ENCODE results near the gene CCER1. TPM values are rescaled to one million over a fixed set of nuclear protein-coding genes. Genes with fewer than 3 reads are reported as not detected.

CCER1 gene
- total RNA-seq, 4 donors from 2014 or later: not detected

GRCh38 chr12:90905691-90906370, 49.1 kb downstream of the CCER1 start:
- no peak for TF ChIP-seq POLR2A (IDR thresholded peaks at IDR 0.05)
- TF ChIP-seq CTCF (IDR thresholded peaks at IDR 0.05): no peak
- no peak overlapping the region for H3K4me3 ChIP-seq (ENCODE audit: low read depth, poor library complexity, severe bottlenecking)
- DNase-seq (ENCODE audit: low spot score in 2 of 2): no peak
- WGBS, 2 donors: 66 to 68% methylated on average over 1 of the region's 1 CpG
- intact Hi-C loops (cut with DNase I; ENCODE audit: low total_unique reads): no loop called here

GRCh38 chr12:90902596-90902995, 52.4 kb downstream of the CCER1 start:
- intact Hi-C loops (cut with DNase I; ENCODE audit: low total_unique reads): no loop called here
- WGBS, 2 donors: 85 to 87% methylated on average over 2 of the region's 2 CpGs
- TF ChIP-seq CTCF (IDR thresholded peaks at IDR 0.05) (no peak), POLR2A (IDR thresholded peaks at IDR 0.05) (no peak)
- H3K4me3 ChIP-seq (ENCODE audit: low read depth, poor library complexity, severe bottlenecking): no peak overlapping the region
- no peak for DNase-seq (ENCODE audit: low spot score in 2 of 2)

Other genes starting within 250 kb of the CCER1 start
- gene EPYC, start 49.8 kb upstream of the CCER1 start, total RNA-seq: not detected
- gene KERA, start 102.8 kb upstream of the CCER1 start, total RNA-seq: not detected
- gene LUM, start 156.3 kb upstream of the CCER1 start, total RNA-seq: 10 to 100 TPM; 11.2 to 56.4 (median 24.5) TPM
- gene DCN, start 227.6 kb upstream of the CCER1 start, total RNA-seq: 1,000 to 10,000 TPM in 1 of 4 donors, 100 to 1,000 TPM in 3; 497 to 1,618 (median 522) TPM

Measured in lower leg skin (tissue), 4 donors.